K562 (cell line): ENCODE measurements around the gene KCNN3. TPM values are rescaled to one million over a fixed set of nuclear protein-coding genes. Genes with fewer than 3 reads are reported as not detected.
A peak's percentile ranks its signal among the peaks of the same experiment; 100 is the strongest.

Source experiments
- EP400 ChIP-seq: fragments of 450-650 bp; IDR thresholded peaks from 2 replicates; pipeline ENCODE4 v1.6.1; 2017; ENCODE audit warnings: antibody characterized with exemption, mild to moderate bottlenecking, moderate library complexity
- ETV5 ChIP-seq: sonication (generic); formaldehyde crosslinking; IDR thresholded peaks from 2 replicates; pipeline ENCODE4 v1.4.0; 2020; ENCODE audit warnings: low read depth, mild to moderate bottlenecking, missing genetic modification reagents
- MAZ ChIP-seq, 2 experiments: fragments of 450-650 bp in 1 of 2; sonication (generic) in 1 of 2; formaldehyde crosslinking; IDR thresholded peaks in 1 of 2; conservative IDR thresholded peaks in 1 of 2; 2 replicates each; pipeline versions ENCODE4 v1.4.0 to v1.5.0; 2020; ENCODE audit warnings: mild to moderate bottlenecking in 1 of 2, missing genetic modification reagents in 1 of 2
- MECOM ChIP-seq: fragments of 250-450 bp; sonication (Bioruptor Pico); IDR thresholded peaks from 2 replicates; pipeline ENCODE4 v1.8.0; 2022; ENCODE audit warnings: inconsistent platforms
- THRAP3 ChIP-seq: fragments of 450-650 bp; IDR thresholded peaks from 2 replicates; pipeline ENCODE4 v1.6.1; 2016; ENCODE audit warnings: mild to moderate bottlenecking, inconsistent platforms, borderline replicate concordance
- ZBTB1 ChIP-seq: sonication (generic); formaldehyde crosslinking; IDR thresholded peaks from 2 replicates; pipeline ENCODE4 v1.8.1; 2023; ENCODE audit warnings: missing genetic modification reagents, low read depth, mild to moderate bottlenecking, borderline replicate concordance
- ZKSCAN3 ChIP-seq: fragments of 250-450 bp; sonication (Bioruptor Pico); IDR thresholded peaks from 2 replicates; pipeline ENCODE4 v1.4.0; 2020
- ZNF175 ChIP-seq: fragments of 200-800 bp; sonication (Bioruptor generic); IDR thresholded peaks from 2 replicates; pipeline ENCODE4 v1.6.1; 2016; ENCODE audit warnings: low read depth, mild to moderate bottlenecking, missing genetic modification characterization, missing compliant biosample characterization
- ZNF75A ChIP-seq: fragments of 450-650 bp; formaldehyde crosslinking; IDR thresholded peaks from 2 replicates; pipeline ENCODE4 v1.4.0; 2020; ENCODE audit warnings: mild to moderate bottlenecking
- ZNF766 ChIP-seq: fragments of 200-800 bp; sonication (Bioruptor generic); conservative IDR thresholded peaks from 2 replicates; pipeline ENCODE4 v1.6.1; 2016; ENCODE audit warnings: missing genetic modification characterization, missing compliant biosample characterization
- polyA plus RNA-seq, 8 experiments: library from polyadenylated mRNA; depleted of rRNA in 4 of 8; stranded (reverse) in 5 of 8; unstranded in 3 of 8; fragments of >200 nt; fragmentation: Nextera tagmentation in 2 of 8; fragmentation: Illumina TruSeq in 1 of 8; extraction: Ambion mirVana in 2 of 8; extraction: Trizol in 1 of 8; gene quantifications; 2 replicates each; pipeline versions ENCODE4 v1.2.1 to v1.2.3, GENCODE V29; 2011 to 2014; ENCODE audit warnings: inconsistent platforms in 1 of 8, missing spikeins in 1 of 8
- total RNA-seq, 7 experiments: library from RNA; depleted of rRNA in 6 of 7; stranded (reverse); fragments of >200 nt in 6 of 7; fragmentation: Illumina TruSeq in 2 of 7; extraction: Trizol in 2 of 7; gene quantifications; 2 replicates each; pipeline versions ENCODE4 v1.2.1 to v1.2.3, GENCODE V29; 2011 to 2021; ENCODE audit warnings: low replicate concordance in 1 of 7
- TF ChIP-seq, protein P1 (sequence below): fragments of 450-650 bp; IDR thresholded peaks from 2 replicates; pipeline ENCODE4 v1.6.1; 2016; ENCODE audit warnings: mild to moderate bottlenecking, moderate library complexity
- TF ChIP-seq, protein P2 (sequence below), 2 experiments: IDR thresholded peaks; 2 replicates each; pipeline ENCODE4 v1.6.1; 2011; ENCODE audit warnings: borderline replicate concordance in 1 of 2, control low read depth in 1 of 2, low read depth in 1 of 2, low read length in 1 of 2, mild to moderate bottlenecking in 1 of 2, mixed read lengths in 1 of 2, moderate library complexity in 1 of 2; ENCODE audit not compliant: insufficient read depth in 1 of 2, insufficient read length in 1 of 2, poor library complexity in 1 of 2, severe bottlenecking in 1 of 2; ENCODE audit errors: extremely low read depth in 1 of 2
- TF ChIP-seq, protein P3 (sequence below): fragments of 450-650 bp; conservative IDR thresholded peaks from 2 replicates; pipeline ENCODE4 v1.6.1; 2016; ENCODE audit warnings: missing genetic modification characterization, low read depth, mild to moderate bottlenecking, missing compliant biosample characterization, moderate library complexity

KCNN3 gene
- total and polyA plus RNA-seq, 9 of the 15 experiments (the other 6 are each of a cell fraction or from before 2014, with no cell fraction given), result 0.02 to 0.03 TPM; not detected in 7

DNA sequence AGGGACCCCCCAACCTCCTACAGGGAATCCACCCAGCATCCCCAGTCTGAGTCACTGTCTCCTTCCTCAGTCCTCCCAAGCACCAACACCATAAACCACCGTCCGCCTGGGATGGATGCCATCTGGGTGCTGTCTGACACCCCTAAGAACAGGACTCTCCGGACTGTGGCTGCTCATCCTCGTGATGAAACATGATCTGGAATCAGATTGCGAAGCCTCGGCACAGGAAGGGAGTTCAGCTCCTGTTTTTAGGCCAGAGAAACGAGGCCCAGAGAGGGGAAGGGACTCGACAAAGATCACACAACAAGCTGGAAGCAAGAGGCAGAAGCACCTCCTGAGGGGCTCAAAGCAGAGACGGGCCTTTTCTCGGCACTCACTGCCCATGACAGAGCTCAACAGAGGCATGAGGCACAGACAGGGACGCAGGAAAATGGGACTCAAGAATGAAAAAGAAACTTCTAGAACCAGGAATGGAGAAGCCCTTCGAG is 8.4 kb downstream of the KCNN3 start (continued):
- no peak for TF ChIP-seq EP400
- TF ChIP-seq, protein P1, sequence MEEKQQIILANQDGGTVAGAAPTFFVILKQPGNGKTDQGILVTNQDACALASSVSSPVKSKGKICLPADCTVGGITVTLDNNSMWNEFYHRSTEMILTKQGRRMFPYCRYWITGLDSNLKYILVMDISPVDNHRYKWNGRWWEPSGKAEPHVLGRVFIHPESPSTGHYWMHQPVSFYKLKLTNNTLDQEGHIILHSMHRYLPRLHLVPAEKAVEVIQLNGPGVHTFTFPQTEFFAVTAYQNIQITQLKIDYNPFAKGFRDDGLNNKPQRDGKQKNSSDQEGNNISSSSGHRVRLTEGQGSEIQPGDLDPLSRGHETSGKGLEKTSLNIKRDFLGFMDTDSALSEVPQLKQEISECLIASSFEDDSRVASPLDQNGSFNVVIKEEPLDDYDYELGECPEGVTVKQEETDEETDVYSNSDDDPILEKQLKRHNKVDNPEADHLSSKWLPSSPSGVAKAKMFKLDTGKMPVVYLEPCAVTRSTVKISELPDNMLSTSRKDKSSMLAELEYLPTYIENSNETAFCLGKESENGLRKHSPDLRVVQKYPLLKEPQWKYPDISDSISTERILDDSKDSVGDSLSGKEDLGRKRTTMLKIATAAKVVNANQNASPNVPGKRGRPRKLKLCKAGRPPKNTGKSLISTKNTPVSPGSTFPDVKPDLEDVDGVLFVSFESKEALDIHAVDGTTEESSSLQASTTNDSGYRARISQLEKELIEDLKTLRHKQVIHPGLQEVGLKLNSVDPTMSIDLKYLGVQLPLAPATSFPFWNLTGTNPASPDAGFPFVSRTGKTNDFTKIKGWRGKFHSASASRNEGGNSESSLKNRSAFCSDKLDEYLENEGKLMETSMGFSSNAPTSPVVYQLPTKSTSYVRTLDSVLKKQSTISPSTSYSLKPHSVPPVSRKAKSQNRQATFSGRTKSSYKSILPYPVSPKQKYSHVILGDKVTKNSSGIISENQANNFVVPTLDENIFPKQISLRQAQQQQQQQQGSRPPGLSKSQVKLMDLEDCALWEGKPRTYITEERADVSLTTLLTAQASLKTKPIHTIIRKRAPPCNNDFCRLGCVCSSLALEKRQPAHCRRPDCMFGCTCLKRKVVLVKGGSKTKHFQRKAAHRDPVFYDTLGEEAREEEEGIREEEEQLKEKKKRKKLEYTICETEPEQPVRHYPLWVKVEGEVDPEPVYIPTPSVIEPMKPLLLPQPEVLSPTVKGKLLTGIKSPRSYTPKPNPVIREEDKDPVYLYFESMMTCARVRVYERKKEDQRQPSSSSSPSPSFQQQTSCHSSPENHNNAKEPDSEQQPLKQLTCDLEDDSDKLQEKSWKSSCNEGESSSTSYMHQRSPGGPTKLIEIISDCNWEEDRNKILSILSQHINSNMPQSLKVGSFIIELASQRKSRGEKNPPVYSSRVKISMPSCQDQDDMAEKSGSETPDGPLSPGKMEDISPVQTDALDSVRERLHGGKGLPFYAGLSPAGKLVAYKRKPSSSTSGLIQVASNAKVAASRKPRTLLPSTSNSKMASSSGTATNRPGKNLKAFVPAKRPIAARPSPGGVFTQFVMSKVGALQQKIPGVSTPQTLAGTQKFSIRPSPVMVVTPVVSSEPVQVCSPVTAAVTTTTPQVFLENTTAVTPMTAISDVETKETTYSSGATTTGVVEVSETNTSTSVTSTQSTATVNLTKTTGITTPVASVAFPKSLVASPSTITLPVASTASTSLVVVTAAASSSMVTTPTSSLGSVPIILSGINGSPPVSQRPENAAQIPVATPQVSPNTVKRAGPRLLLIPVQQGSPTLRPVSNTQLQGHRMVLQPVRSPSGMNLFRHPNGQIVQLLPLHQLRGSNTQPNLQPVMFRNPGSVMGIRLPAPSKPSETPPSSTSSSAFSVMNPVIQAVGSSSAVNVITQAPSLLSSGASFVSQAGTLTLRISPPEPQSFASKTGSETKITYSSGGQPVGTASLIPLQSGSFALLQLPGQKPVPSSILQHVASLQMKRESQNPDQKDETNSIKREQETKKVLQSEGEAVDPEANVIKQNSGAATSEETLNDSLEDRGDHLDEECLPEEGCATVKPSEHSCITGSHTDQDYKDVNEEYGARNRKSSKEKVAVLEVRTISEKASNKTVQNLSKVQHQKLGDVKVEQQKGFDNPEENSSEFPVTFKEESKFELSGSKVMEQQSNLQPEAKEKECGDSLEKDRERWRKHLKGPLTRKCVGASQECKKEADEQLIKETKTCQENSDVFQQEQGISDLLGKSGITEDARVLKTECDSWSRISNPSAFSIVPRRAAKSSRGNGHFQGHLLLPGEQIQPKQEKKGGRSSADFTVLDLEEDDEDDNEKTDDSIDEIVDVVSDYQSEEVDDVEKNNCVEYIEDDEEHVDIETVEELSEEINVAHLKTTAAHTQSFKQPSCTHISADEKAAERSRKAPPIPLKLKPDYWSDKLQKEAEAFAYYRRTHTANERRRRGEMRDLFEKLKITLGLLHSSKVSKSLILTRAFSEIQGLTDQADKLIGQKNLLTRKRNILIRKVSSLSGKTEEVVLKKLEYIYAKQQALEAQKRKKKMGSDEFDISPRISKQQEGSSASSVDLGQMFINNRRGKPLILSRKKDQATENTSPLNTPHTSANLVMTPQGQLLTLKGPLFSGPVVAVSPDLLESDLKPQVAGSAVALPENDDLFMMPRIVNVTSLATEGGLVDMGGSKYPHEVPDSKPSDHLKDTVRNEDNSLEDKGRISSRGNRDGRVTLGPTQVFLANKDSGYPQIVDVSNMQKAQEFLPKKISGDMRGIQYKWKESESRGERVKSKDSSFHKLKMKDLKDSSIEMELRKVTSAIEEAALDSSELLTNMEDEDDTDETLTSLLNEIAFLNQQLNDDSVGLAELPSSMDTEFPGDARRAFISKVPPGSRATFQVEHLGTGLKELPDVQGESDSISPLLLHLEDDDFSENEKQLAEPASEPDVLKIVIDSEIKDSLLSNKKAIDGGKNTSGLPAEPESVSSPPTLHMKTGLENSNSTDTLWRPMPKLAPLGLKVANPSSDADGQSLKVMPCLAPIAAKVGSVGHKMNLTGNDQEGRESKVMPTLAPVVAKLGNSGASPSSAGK, result peak; percentile 94
- TF ChIP-seq ZBTB1 (CRISPR knock-in tag), result 0 out of 2 replicates have a peak, but pooled peaks have one; percentile 44
- TF ChIP-seq MECOM (CRISPR knock-in tag), result 0 out of 2 replicates have a peak, but pooled peaks have one; percentile 34
- TF ChIP-seq ETV5 (CRISPR knock-in tag), result peak; percentile 28; the same call in 1 of the 2 replicates
- peak; percentile 78 for TF ChIP-seq ZNF175 (CRISPR knock-in tag)
- TF ChIP-seq ZNF766, result no peak
- peak in 1 of 2 experiments; percentile 41; a peak in 1 of 4 replicates for TF ChIP-seq MAZ (CRISPR knock-in tag; conservative IDR thresholded peaks at IDR 0.05 in 1 of 2, IDR thresholded peaks at IDR 0.05 in 1 of 2)
- TF ChIP-seq, protein P2, sequence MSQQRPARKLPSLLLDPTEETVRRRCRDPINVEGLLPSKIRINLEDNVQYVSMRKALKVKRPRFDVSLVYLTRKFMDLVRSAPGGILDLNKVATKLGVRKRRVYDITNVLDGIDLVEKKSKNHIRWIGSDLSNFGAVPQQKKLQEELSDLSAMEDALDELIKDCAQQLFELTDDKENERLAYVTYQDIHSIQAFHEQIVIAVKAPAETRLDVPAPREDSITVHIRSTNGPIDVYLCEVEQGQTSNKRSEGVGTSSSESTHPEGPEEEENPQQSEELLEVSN (IDR thresholded peaks at IDR 0.05; ENCODE audit: borderline replicate concordance in 1 of 2, extremely low read depth in 1 of 2, insufficient read depth in 1 of 2, insufficient read length in 1 of 2, low read depth in 1 of 2, low read length in 1 of 2, poor library complexity in 1 of 2, severe bottlenecking in 1 of 2), result peak in 1 of 2 experiments; percentile 21
- TF ChIP-seq THRAP3, result no peak
- no peak for TF ChIP-seq ZKSCAN3
- TF ChIP-seq, protein P3, sequence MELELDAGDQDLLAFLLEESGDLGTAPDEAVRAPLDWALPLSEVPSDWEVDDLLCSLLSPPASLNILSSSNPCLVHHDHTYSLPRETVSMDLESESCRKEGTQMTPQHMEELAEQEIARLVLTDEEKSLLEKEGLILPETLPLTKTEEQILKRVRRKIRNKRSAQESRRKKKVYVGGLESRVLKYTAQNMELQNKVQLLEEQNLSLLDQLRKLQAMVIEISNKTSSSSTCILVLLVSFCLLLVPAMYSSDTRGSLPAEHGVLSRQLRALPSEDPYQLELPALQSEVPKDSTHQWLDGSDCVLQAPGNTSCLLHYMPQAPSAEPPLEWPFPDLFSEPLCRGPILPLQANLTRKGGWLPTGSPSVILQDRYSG (tag), result no peak
- 0 out of 2 replicates have a peak, but pooled peaks have one; percentile 24 for TF ChIP-seq ZNF75A (CRISPR knock-in tag)
